Measurements from ENCODE around the gene TPCN2. TPM values are rescaled to one million over a fixed set of nuclear protein-coding genes. Genes with fewer than 3 reads are reported as not detected.

TPCN2 gene
- total and polyA plus RNA-seq, 4 donors: 6.4 to 20.8 (median 12.1) TPM

- Histone ChIP-seq H3K4me1 (ENCODE audit: control insufficient read depth in 4 of 4, insufficient read depth in 4 of 4, low read length in 3 of 4) (peaks cover 0 to 8% (median 2%) of the 10 kb centered on the region in 4 donors), H3K27ac (ENCODE audit: low read depth in 1 of 2, low read length in 2 of 2) (no peak overlapping the region), H3K27me3 (ENCODE audit: control insufficient read depth in 4 of 4, insufficient read depth in 4 of 4, low read length in 3 of 4) (no peaks in the 10 kb centered on the region), H3K9me3 (ENCODE audit: control insufficient read depth in 4 of 4, low read length in 3 of 4) (peaks cover 0 to 3% (median 0%) of the 10 kb centered on the region in 4 donors), H3K4me3 (ENCODE audit: low read depth in 1 of 3, low read length in 3 of 3) (no peak overlapping the region), H3K9ac (ENCODE audit: low read depth in 1 of 2, low read length in 2 of 2) (no peak overlapping the region), H3K36me3 (ENCODE audit: control insufficient read depth in 4 of 4, insufficient read depth in 3 of 4, low read depth in 1 of 4, low read length in 3 of 4) (no peaks in the 10 kb centered on the region)
- TF ChIP-seq, protein P1, sequence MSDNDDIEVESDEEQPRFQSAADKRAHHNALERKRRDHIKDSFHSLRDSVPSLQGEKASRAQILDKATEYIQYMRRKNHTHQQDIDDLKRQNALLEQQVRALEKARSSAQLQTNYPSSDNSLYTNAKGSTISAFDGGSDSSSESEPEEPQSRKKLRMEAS (IDR thresholded peaks at IDR 0.05): no peak
- TF ChIP-seq HNF4A (conservative IDR thresholded peaks at IDR 0.05) (no peak), HNF4G (IDR thresholded peaks at IDR 0.05) (no peak), GABPA (IDR thresholded peaks at IDR 0.05 in 1 of 2, conservative IDR thresholded peaks at IDR 0.05 in 1 of 2) (no peak), ATF3 (IDR thresholded peaks at IDR 0.05) (no peak), EGR1 (IDR thresholded peaks at IDR 0.05; ENCODE audit: low read depth in 2 of 2) (no peak), FOXA1 (IDR thresholded peaks at IDR 0.05) (no peak)
- TF ChIP-seq, protein P2, sequence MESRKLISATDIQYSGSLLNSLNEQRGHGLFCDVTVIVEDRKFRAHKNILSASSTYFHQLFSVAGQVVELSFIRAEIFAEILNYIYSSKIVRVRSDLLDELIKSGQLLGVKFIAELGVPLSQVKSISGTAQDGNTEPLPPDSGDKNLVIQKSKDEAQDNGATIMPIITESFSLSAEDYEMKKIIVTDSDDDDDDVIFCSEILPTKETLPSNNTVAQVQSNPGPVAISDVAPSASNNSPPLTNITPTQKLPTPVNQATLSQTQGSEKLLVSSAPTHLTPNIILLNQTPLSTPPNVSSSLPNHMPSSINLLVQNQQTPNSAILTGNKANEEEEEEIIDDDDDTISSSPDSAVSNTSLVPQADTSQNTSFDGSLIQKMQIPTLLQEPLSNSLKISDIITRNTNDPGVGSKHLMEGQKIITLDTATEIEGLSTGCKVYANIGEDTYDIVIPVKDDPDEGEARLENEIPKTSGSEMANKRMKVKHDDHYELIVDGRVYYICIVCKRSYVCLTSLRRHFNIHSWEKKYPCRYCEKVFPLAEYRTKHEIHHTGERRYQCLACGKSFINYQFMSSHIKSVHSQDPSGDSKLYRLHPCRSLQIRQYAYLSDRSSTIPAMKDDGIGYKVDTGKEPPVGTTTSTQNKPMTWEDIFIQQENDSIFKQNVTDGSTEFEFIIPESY (IDR thresholded peaks at IDR 0.05): no peak
- WGBS: 85% methylated on average over 11 of the region's 11 CpGs
- no peak for DNase-seq (ENCODE audit: low spot score)
Observed at GRCh38 chr11:69131121-69131566, 82.4 kb downstream of the TPCN2 start.

DNA sequence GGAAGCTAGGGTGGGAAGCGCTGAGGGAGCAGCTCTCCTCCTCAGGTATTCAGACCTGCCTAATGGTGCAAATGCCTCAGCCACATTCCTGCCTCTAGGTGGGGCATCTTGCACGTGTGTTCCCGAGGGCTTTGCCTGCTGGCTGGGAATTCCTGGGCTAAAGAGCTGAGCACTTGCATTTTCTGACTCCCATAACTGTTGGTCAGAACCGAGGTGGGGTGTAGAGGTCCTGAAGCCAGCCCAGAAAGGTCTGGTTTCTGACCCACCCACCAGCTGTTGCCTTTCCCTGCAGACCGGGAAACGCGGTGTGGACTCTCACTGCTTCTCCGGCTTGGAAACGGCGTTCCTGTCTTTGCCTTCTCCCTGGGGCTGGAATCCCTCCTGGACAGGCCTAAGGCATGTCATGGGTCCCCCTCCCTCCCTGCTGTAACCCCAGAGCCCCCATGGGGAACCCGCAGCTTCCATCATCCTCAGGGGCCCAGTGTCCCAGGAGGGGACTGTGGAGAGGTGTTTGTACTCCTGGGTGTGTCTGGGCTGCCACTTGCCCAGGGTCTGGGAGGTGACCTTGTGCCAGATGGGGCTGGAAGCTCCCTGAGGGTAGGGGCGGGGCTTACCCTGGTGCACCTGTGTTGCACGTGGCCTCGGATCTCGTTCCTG lies 83.0 kb downstream of the TPCN2 start:
- H3K27ac ChIP-seq (ENCODE audit: low read depth in 1 of 2, low read length in 2 of 2): no peak overlapping the region
- no peak overlapping the region for H3K9ac ChIP-seq (ENCODE audit: low read depth in 1 of 2, low read length in 2 of 2)
- DNase-seq (ENCODE audit: low spot score): peak; percentile 65
- peaks cover 0 to 3% (median 0%) of the 10 kb centered on the region in 4 donors for H3K9me3 ChIP-seq (ENCODE audit: control insufficient read depth in 4 of 4, low read length in 3 of 4)
- WGBS: 59% methylated on average over 15 of the region's 15 CpGs
- peaks cover 0 to 8% (median 2%) of the 10 kb centered on the region in 4 donors for H3K4me1 ChIP-seq (ENCODE audit: control insufficient read depth in 4 of 4, insufficient read depth in 4 of 4, low read length in 3 of 4)
- H3K36me3 ChIP-seq (ENCODE audit: control insufficient read depth in 4 of 4, insufficient read depth in 3 of 4, low read depth in 1 of 4, low read length in 3 of 4): no peaks in the 10 kb centered on the region
- TF ChIP-seq, protein P3, sequence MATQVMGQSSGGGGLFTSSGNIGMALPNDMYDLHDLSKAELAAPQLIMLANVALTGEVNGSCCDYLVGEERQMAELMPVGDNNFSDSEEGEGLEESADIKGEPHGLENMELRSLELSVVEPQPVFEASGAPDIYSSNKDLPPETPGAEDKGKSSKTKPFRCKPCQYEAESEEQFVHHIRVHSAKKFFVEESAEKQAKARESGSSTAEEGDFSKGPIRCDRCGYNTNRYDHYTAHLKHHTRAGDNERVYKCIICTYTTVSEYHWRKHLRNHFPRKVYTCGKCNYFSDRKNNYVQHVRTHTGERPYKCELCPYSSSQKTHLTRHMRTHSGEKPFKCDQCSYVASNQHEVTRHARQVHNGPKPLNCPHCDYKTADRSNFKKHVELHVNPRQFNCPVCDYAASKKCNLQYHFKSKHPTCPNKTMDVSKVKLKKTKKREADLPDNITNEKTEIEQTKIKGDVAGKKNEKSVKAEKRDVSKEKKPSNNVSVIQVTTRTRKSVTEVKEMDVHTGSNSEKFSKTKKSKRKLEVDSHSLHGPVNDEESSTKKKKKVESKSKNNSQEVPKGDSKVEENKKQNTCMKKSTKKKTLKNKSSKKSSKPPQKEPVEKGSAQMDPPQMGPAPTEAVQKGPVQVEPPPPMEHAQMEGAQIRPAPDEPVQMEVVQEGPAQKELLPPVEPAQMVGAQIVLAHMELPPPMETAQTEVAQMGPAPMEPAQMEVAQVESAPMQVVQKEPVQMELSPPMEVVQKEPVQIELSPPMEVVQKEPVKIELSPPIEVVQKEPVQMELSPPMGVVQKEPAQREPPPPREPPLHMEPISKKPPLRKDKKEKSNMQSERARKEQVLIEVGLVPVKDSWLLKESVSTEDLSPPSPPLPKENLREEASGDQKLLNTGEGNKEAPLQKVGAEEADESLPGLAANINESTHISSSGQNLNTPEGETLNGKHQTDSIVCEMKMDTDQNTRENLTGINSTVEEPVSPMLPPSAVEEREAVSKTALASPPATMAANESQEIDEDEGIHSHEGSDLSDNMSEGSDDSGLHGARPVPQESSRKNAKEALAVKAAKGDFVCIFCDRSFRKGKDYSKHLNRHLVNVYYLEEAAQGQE (IDR thresholded peaks at IDR 0.05): no peak
- TF ChIP-seq JUND (IDR thresholded peaks at IDR 0.05) (no peak), CTCF (IDR thresholded peaks at IDR 0.05; ENCODE audit: low read depth, low read length, missing input control) (peak; percentile 95), RAD21 (IDR thresholded peaks at IDR 0.05) (peak; percentile 96 to 97)
- TF ChIP-seq, protein P1 (IDR thresholded peaks at IDR 0.05): peak; percentile 62
- no peak overlapping the region for H3K4me3 ChIP-seq (ENCODE audit: low read depth in 1 of 3, low read length in 3 of 3)
- H3K27me3 ChIP-seq (ENCODE audit: control insufficient read depth in 4 of 4, insufficient read depth in 4 of 4, low read length in 3 of 4): no peaks in the 10 kb centered on the region
